Muscle of leg (tissue), 11 donors: Measurements from ENCODE around the gene LRATD1. TPM values are rescaled to one million over a fixed set of nuclear protein-coding genes. Genes with fewer than 3 reads are reported as not detected.
A peak's percentile ranks its signal among the peaks of the same experiment; 100 is the strongest.
"Not testable (repeated sequence)": the region's sequence is repeated elsewhere in the genome, so short reads cannot be mapped to it uniquely, and the experiment has no call there.

ENCODE experiments used
- DNase-seq: peaks from one replicate; pipeline ENCODE4 v3.0.0; 2013
- H3K27ac ChIP-seq: one replicate; pipeline ENCODE4 v1.5.1; 2013; ENCODE audit warnings: mild to moderate bottlenecking, low read length, control low read depth
- H3K27me3 ChIP-seq: one replicate; pipeline ENCODE4 v1.6.1; 2013; ENCODE audit warnings: low read length; ENCODE audit not compliant: control insufficient read depth, insufficient read depth
- H3K36me3 ChIP-seq: one replicate; pipeline ENCODE4 v1.6.1; 2013; ENCODE audit warnings: low read length; ENCODE audit not compliant: control insufficient read depth, insufficient read depth
- H3K4me1 ChIP-seq: one replicate; pipeline ENCODE4 v1.6.1; 2013; ENCODE audit warnings: low read length; ENCODE audit not compliant: control insufficient read depth, insufficient read depth
- H3K4me3 ChIP-seq: one replicate; pipeline ENCODE4 v1.5.1; 2013; ENCODE audit warnings: low read length, control low read depth
- H3K9me3 ChIP-seq: replicated peaks from 2 replicates; pipeline ENCODE4 v1.6.1; 2013; ENCODE audit warnings: low read depth, low read length; ENCODE audit not compliant: control insufficient read depth
- WGBS: methylation state at CpG from one replicate; pipeline ENCODE4 v1.1.5; 2013; ENCODE audit warnings: missing lambda C conversion rate; ENCODE audit not compliant: insufficient coverage; 5-methylcytosine and 5-hydroxymethylcytosine counted together
- polyA plus RNA-seq, 8 donors: library from polyadenylated mRNA; unstranded; fragments of 120-200 nt; gene quantifications; one replicate each; pipeline versions ENCODE4 v1.2.1 to v1.2.3, GENCODE V29; 2013; ENCODE audit warnings: inconsistent platforms in 1 of 8, low replicate concordance in 1 of 8; ENCODE audit not compliant: insufficient read length in 8 of 8, insufficient read depth in 1 of 8
- total RNA-seq: library from RNA; stranded (reverse); fragments of 120-200 nt; gene quantifications from one replicate; pipeline ENCODE4 v1.2.4, GENCODE V29; 2013

The LRATD1 gene
- total and polyA plus RNA-seq, 9 donors: 4.8 to 16.3 (median 11.6) TPM

- H3K4me3 ChIP-seq: no peak overlapping the region
- no peaks in the 10 kb centered on the region for H3K36me3 ChIP-seq
- DNase-seq: no peak
- no peak overlapping the region for H3K27ac ChIP-seq
- no peaks in the 10 kb centered on the region for H3K9me3 ChIP-seq
- no peaks in the 10 kb centered on the region for H3K27me3 ChIP-seq
- no peaks in the 10 kb centered on the region for H3K4me1 ChIP-seq
Observed at GRCh38 chr2:14615121-14615520, 17.4 kb upstream of the LRATD1 start.

GRCh38 chr2:14615760-14616159 is 16.8 kb upstream of the LRATD1 start:
- no peaks in the 10 kb centered on the region for H3K4me1 ChIP-seq
- H3K27me3 ChIP-seq: no peaks in the 10 kb centered on the region
- 59% methylated on average over 8 of the region's 9 CpGs for WGBS
- H3K4me3 ChIP-seq: no peak overlapping the region
- no peak for DNase-seq
- H3K9me3 ChIP-seq: no peaks in the 10 kb centered on the region
- H3K27ac ChIP-seq: no peak overlapping the region
- no peaks in the 10 kb centered on the region for H3K36me3 ChIP-seq

GRCh38 chr2:14616342-14616741 is 16.2 kb upstream of the LRATD1 start:
- WGBS: 80% methylated on average over 1 of the region's 4 CpGs
- H3K4me1 ChIP-seq: no peaks in the 10 kb centered on the region

GRCh38 chr2:14616950-14617349 is 15.6 kb upstream of the LRATD1 start:
- no peaks in the 10 kb centered on the region for H3K36me3 ChIP-seq
- no peak overlapping the region for H3K27ac ChIP-seq
- H3K9me3 ChIP-seq: no peaks in the 10 kb centered on the region
- WGBS: no CpG with 5 or more reads among the region's 6 CpGs
- H3K27me3 ChIP-seq: no peaks in the 10 kb centered on the region
- no peak overlapping the region for H3K4me3 ChIP-seq
- no peak for DNase-seq
- no peaks in the 10 kb centered on the region for H3K4me1 ChIP-seq

More at GRCh38 chr2:14616342-14616741, 16.2 kb upstream of the LRATD1 start:
- H3K27me3 ChIP-seq: no peaks in the 10 kb centered on the region
- H3K9me3 ChIP-seq: no peaks in the 10 kb centered on the region
- H3K36me3 ChIP-seq: no peaks in the 10 kb centered on the region
- no peak overlapping the region for H3K4me3 ChIP-seq
- DNase-seq: peak; percentile 27
- no peak overlapping the region for H3K27ac ChIP-seq

- H3K36me3 ChIP-seq: no peaks in the 10 kb centered on the region
- no peaks in the 10 kb centered on the region for H3K9me3 ChIP-seq
- no peaks in the 10 kb centered on the region for H3K4me1 ChIP-seq
- DNase-seq: no peak
- 59% methylated on average over 3 of the region's 3 CpGs for WGBS
- no peak overlapping the region for H3K27ac ChIP-seq
- no peaks in the 10 kb centered on the region for H3K27me3 ChIP-seq
- H3K4me3 ChIP-seq: no peak overlapping the region
Observed at GRCh38 chr2:14619441-14619840, 13.1 kb upstream of the LRATD1 start.

- 100% methylated on average over 1 of the region's 1 CpG for WGBS
- no peak for DNase-seq
Observed at GRCh38 chr2:14621114-14621513, 11.4 kb upstream of the LRATD1 start.

GRCh38 chr2:14621906-14622549 is 10.5 kb upstream of the LRATD1 start:
- Histone ChIP-seq H3K9me3 (no peaks in the 10 kb centered on the region), H3K27ac (no peak overlapping the region), H3K4me1 (no peaks in the 10 kb centered on the region), H3K4me3 (no peak overlapping the region), H3K27me3 (no peaks in the 10 kb centered on the region), H3K36me3 (no peaks in the 10 kb centered on the region)
- DNase-seq: no peak
- no CpG with 5 or more reads among the region's 6 CpGs for WGBS

More at GRCh38 chr2:14621114-14621513, 11.4 kb upstream of the LRATD1 start:
- Histone ChIP-seq H3K4me1 (no peaks in the 10 kb centered on the region), H3K9me3 (no peaks in the 10 kb centered on the region), H3K4me3 (no peak overlapping the region), H3K27me3 (no peaks in the 10 kb centered on the region), H3K27ac (no peak overlapping the region), H3K36me3 (no peaks in the 10 kb centered on the region)

GRCh38 chr2:14622550-14622939 is 10.0 kb upstream of the LRATD1 start:
- H3K27ac ChIP-seq, H3K4me1 ChIP-seq, H3K36me3 ChIP-seq, DNase-seq, H3K4me3 ChIP-seq, H3K9me3 ChIP-seq, H3K27me3 ChIP-seq: not testable (repeated sequence)
- 83% methylated on average over 1 of the region's 3 CpGs for WGBS

GRCh38 chr2:14623237-14623636 is 9.3 kb upstream of the LRATD1 start:
- H3K27me3 ChIP-seq: no peaks in the 10 kb centered on the region
- no CpG with 5 or more reads among the region's 1 CpG for WGBS

GRCh38 chr2:14626873-14627272 is 5.6 kb upstream of the LRATD1 start:
- Histone ChIP-seq H3K27ac (no peak overlapping the region), H3K27me3 (peaks cover 2% of the 10 kb centered on the region), H3K4me3 (no peak overlapping the region), H3K4me1 (peaks cover under 1% of the 10 kb centered on the region), H3K9me3 (no peaks in the 10 kb centered on the region), H3K36me3 (no peaks in the 10 kb centered on the region)
- no peak for DNase-seq
- WGBS: no CpG with 5 or more reads among the region's 3 CpGs

More at GRCh38 chr2:14623237-14623636, 9.3 kb upstream of the LRATD1 start:
- H3K4me1 ChIP-seq: no peaks in the 10 kb centered on the region
- no peaks in the 10 kb centered on the region for H3K36me3 ChIP-seq
- H3K27ac ChIP-seq: no peak overlapping the region
- DNase-seq: no peak
- H3K9me3 ChIP-seq: no peaks in the 10 kb centered on the region
- H3K4me3 ChIP-seq: no peak overlapping the region

GRCh38 chr2:14628901-14629300 is 3.6 kb upstream of the LRATD1 start:
- Histone ChIP-seq H3K27me3 (peaks cover 20% of the 10 kb centered on the region), H3K36me3 (no peaks in the 10 kb centered on the region), H3K9me3 (no peaks in the 10 kb centered on the region), H3K4me3 (no peak overlapping the region), H3K27ac (no peak overlapping the region), H3K4me1 (peaks cover 16% of the 10 kb centered on the region)
- WGBS: no CpG with 5 or more reads among the region's 2 CpGs
- DNase-seq: no peak
